GM19372 (cell line): ENCODE measurements around the gene PCSK5.
"Not testable (repeated sequence)": the region's sequence is repeated elsewhere in the genome, so short reads cannot be mapped to it uniquely, and the experiment has no call there.

Source experiments
- ATAC-seq: cut with Tn5 transposase; IDR thresholded peaks from one replicate; pipeline ENCODE4 v1.9.1; 2021; ENCODE audit warnings: mild to moderate bottlenecking, low read depth, moderate library complexity; ENCODE audit not compliant: unreplicated experiment

Gene PCSK5

GRCh38 chr9:75889577-75889976 is 896 bp upstream of the PCSK5 start:
- ATAC-seq, result no peak

- ATAC-seq, result no peak
Observed at GRCh38 chr9:75889977-75890471, 449 bp upstream of the PCSK5 start.

GRCh38 chr9:75891277-75891741 is 836 bp downstream of the PCSK5 start:
- no peak for ATAC-seq

- ATAC-seq, result no peak
Observed at GRCh38 chr9:75891771-75892215, 1.3 kb downstream of the PCSK5 start.

GRCh38 chr9:75892216-75892911 is 1.9 kb downstream of the PCSK5 start:
- ATAC-seq, result no peak

- ATAC-seq, result no peak
Observed at GRCh38 chr9:75893106-75893505, 2.6 kb downstream of the PCSK5 start.

GRCh38 chr9:75894566-75894965 is 4.1 kb downstream of the PCSK5 start:
- no peak for ATAC-seq

GRCh38 chr9:75895112-75895511 is 4.6 kb downstream of the PCSK5 start:
- no peak for ATAC-seq

- no peak for ATAC-seq
Observed at GRCh38 chr9:75896193-75896592, 5.7 kb downstream of the PCSK5 start.

- not testable (repeated sequence) for ATAC-seq
Observed at GRCh38 chr9:75900893-75901524, 10.5 kb downstream of the PCSK5 start.

GRCh38 chr9:75903785-75904360 is 13.4 kb downstream of the PCSK5 start:
- no peak for ATAC-seq

GRCh38 chr9:75904364-75904763 is 13.9 kb downstream of the PCSK5 start:
- no peak for ATAC-seq

- ATAC-seq, result no peak
Observed at GRCh38 chr9:75906531-75906930, 16.1 kb downstream of the PCSK5 start.

GRCh38 chr9:75907329-75907728 is 16.9 kb downstream of the PCSK5 start:
- ATAC-seq, result no peak

GRCh38 chr9:75907923-75908322 is 17.4 kb downstream of the PCSK5 start:
- ATAC-seq, result no peak

GRCh38 chr9:75909776-75910175 is 19.3 kb downstream of the PCSK5 start:
- no peak for ATAC-seq

GRCh38 chr9:75910731-75911130 is 20.3 kb downstream of the PCSK5 start:
- ATAC-seq, result no peak

GRCh38 chr9:75911390-75911789 is 20.9 kb downstream of the PCSK5 start:
- ATAC-seq, result no peak

- ATAC-seq, result no peak
Observed at GRCh38 chr9:75912951-75913350, 22.5 kb downstream of the PCSK5 start.

GRCh38 chr9:75914002-75914401 is 23.5 kb downstream of the PCSK5 start:
- no peak for ATAC-seq

GRCh38 chr9:75914883-75915452 is 24.5 kb downstream of the PCSK5 start:
- ATAC-seq, result no peak
